ENCODE measurements around the gene FBXW11. TPM values are rescaled to one million over a fixed set of nuclear protein-coding genes. Genes with fewer than 3 reads are reported as not detected.

Gene FBXW11
- total and polyA plus RNA-seq, 2 of the 13 experiments (the other 11 are each of a cell fraction or from before 2014, with no cell fraction given) = 31.7 to 53.6 TPM

DNA sequence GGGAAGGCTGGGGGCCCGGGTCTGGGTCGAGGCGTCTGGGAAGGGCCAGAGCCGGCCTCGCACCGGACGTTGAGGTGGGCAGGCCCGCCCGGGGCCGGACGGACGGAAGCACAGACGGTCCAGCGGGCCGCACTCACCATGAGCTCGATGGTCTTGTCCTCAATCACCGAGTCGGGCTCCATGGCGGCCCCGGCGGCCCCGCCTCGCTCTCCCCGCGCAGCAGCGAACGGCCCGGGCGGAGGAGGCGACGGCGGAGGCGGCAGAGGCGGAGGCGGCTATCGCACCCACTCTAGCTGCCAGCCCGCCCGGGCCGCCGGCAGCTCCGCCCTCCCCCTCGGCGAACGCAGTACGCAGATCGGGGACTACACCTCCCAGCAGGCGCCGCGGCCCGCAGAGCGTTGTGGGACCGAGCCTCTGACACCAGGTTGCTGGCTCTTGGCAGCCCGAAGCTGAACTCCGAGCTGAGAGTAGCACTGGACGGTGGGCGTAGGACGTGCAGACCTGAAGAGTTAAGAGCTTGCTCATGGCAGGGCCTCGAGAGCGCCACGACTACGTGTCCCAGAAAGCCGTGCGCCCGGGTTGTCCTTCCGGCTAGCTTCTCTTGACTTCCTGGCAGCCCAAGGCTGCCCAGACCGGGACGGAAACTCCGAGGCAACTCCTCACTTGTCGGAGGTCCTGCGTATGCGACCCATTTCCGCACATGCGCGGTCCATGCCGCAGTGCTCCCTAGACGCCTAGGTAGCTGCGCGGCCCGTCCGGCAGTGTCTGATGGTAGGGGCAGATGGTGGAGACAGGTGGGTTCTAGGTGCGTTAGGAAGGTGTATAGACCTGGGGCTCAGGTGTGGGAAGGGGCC, at the start of gene FBXW11 (continued):
- TF ChIP-seq, protein P1, sequence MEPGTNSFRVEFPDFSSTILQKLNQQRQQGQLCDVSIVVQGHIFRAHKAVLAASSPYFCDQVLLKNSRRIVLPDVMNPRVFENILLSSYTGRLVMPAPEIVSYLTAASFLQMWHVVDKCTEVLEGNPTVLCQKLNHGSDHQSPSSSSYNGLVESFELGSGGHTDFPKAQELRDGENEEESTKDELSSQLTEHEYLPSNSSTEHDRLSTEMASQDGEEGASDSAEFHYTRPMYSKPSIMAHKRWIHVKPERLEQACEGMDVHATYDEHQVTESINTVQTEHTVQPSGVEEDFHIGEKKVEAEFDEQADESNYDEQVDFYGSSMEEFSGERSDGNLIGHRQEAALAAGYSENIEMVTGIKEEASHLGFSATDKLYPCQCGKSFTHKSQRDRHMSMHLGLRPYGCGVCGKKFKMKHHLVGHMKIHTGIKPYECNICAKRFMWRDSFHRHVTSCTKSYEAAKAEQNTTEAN (CRISPR knock-in tag; conservative IDR thresholded peaks at IDR 0.05) = no peak; the same call in none of the 2 replicates
- TF ChIP-seq HDAC1 (CRISPR knock-in tag; IDR thresholded peaks at IDR 0.05) = peak; percentile 84
- TF ChIP-seq, protein P2, sequence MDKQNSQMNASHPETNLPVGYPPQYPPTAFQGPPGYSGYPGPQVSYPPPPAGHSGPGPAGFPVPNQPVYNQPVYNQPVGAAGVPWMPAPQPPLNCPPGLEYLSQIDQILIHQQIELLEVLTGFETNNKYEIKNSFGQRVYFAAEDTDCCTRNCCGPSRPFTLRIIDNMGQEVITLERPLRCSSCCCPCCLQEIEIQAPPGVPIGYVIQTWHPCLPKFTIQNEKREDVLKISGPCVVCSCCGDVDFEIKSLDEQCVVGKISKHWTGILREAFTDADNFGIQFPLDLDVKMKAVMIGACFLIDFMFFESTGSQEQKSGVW (CRISPR knock-in tag; IDR thresholded peaks at IDR 0.05; ENCODE audit: borderline replicate concordance) = no peak
- TF ChIP-seq AHR (CRISPR knock-in tag; IDR thresholded peaks at IDR 0.05) = peak; percentile 31; the same call in 1 of the 2 replicates
- peak; percentile 74; the same call in 1 of the 2 replicates for TF ChIP-seq ZNF563 (CRISPR knock-in tag; IDR thresholded peaks at IDR 0.05)
- TF ChIP-seq JUN (CRISPR knock-in tag; IDR thresholded peaks at IDR 0.05) = no peak
- TF ChIP-seq NFATC3 (CRISPR knock-in tag; IDR thresholded peaks at IDR 0.05) = 0 out of 2 replicates have a peak, but pooled peaks have one; percentile 42
- 0 out of 2 replicates have a peak, but pooled peaks have one; percentile 67 for TF ChIP-seq GTF3A (CRISPR knock-in tag; conservative IDR thresholded peaks at IDR 0.05)
- no peak for TF ChIP-seq NFIC (IDR thresholded peaks at IDR 0.05; ENCODE audit: low read length)
- no peak for TF ChIP-seq RBM22 (optimal IDR thresholded peaks at IDR 0.05; ENCODE audit: low read length)
- peak; percentile 64; the same call in 1 of the 2 replicates for TF ChIP-seq RFXAP (CRISPR knock-in tag; IDR thresholded peaks at IDR 0.05; ENCODE audit: borderline replicate concordance)
- TF ChIP-seq ATF7-NPFF (CRISPR knock-in tag; IDR thresholded peaks at IDR 0.05; ENCODE audit: low read depth) = peak; percentile 65; the same call in 1 of the 2 replicates
- no peak; the same call in 1 of the 2 replicates for TF ChIP-seq ZNF790 (CRISPR knock-in tag; IDR thresholded peaks at IDR 0.05; ENCODE audit: borderline replicate concordance)
- TF ChIP-seq TSC22D2 (CRISPR knock-in tag; IDR thresholded peaks at IDR 0.05; ENCODE audit: borderline replicate concordance) = 0 out of 2 replicates have a peak, but pooled peaks have one; percentile 47
- TF ChIP-seq ZNF510 (CRISPR knock-in tag; IDR thresholded peaks at IDR 0.05; ENCODE audit: low read depth) = no peak
- TF ChIP-seq CEBPG (CRISPR knock-in tag; IDR thresholded peaks at IDR 0.05) = no peak
- TF ChIP-seq ZMYM3 (CRISPR knock-in tag; IDR thresholded peaks at IDR 0.05) = no peak
- TF ChIP-seq, protein P3, sequence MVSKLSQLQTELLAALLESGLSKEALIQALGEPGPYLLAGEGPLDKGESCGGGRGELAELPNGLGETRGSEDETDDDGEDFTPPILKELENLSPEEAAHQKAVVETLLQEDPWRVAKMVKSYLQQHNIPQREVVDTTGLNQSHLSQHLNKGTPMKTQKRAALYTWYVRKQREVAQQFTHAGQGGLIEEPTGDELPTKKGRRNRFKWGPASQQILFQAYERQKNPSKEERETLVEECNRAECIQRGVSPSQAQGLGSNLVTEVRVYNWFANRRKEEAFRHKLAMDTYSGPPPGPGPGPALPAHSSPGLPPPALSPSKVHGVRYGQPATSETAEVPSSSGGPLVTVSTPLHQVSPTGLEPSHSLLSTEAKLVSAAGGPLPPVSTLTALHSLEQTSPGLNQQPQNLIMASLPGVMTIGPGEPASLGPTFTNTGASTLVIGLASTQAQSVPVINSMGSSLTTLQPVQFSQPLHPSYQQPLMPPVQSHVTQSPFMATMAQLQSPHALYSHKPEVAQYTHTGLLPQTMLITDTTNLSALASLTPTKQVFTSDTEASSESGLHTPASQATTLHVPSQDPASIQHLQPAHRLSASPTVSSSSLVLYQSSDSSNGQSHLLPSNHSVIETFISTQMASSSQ (IDR thresholded peaks at IDR 0.05; ENCODE audit: low read depth) = no peak
- TF ChIP-seq, protein P3 (CRISPR knock-in tag; IDR thresholded peaks at IDR 0.05; ENCODE audit: borderline replicate concordance) = peak; percentile 69
- no peak for TF ChIP-seq SOX5 (CRISPR knock-in tag; IDR thresholded peaks at IDR 0.05; ENCODE audit: borderline replicate concordance)
- peak; percentile 17; the same call in 1 of the 2 replicates for TF ChIP-seq ZNF124 (CRISPR knock-in tag; IDR thresholded peaks at IDR 0.05)
- no peak for TF ChIP-seq ZNF160 (CRISPR knock-in tag; IDR thresholded peaks at IDR 0.05)
- peak; percentile 61; the same call in 1 of the 2 replicates for TF ChIP-seq SP140L (CRISPR knock-in tag; IDR thresholded peaks at IDR 0.05; ENCODE audit: borderline replicate concordance)
- TF ChIP-seq KDM5A (IDR thresholded peaks at IDR 0.05; ENCODE audit: borderline replicate concordance, low read length) = peak; percentile 74
- TF ChIP-seq ZFP62 (CRISPR knock-in tag; IDR thresholded peaks at IDR 0.05) = 0 out of 2 replicates have a peak, but pooled peaks have one; percentile 84

All from HepG2 (cell line).